Activated CD4-positive, alpha-beta memory T cell treated with anti-CD3 and anti-CD28 coated beads for 36 hours (primary cell): ENCODE measurements around the gene ARID1A. TPM values are rescaled to one million over a fixed set of nuclear protein-coding genes. Genes with fewer than 3 reads are reported as not detected.

Experiments used
- CTCF ChIA-PET: fragments of 350-600 bp; sonication (Branson Sonifier 250); formaldehyde crosslinking; loops from one replicate; lab custom pipeline; 2021; ENCODE audit warnings: antibody characterized with exemption, inconsistent platforms; lab: Charles Lee
- POLR2A ChIA-PET: fragments of 350-600 bp; sonication (Branson Sonifier 250); formaldehyde crosslinking; loops from one replicate; lab custom pipeline; 2021; ENCODE audit warnings: antibody characterized with exemption; lab: Charles Lee
- DNase-seq: peaks from one replicate; pipeline ENCODE4 v3.0.0-alpha.2; 2020
- H3K27ac Mint-ChIP-seq: one replicate; pipeline ENCODE4 v1.8.0; 2021; ENCODE audit warnings: mixed read lengths
- H3K27me3 Mint-ChIP-seq: one replicate; pipeline ENCODE4 v1.8.0; 2021; ENCODE audit warnings: mixed read lengths
- H3K36me3 Mint-ChIP-seq: one replicate; pipeline ENCODE4 v1.8.0; 2021; ENCODE audit warnings: mixed read lengths
- H3K4me1 Mint-ChIP-seq: one replicate; pipeline ENCODE4 v1.8.0; 2021; ENCODE audit warnings: low read depth, mixed read lengths
- H3K4me3 Mint-ChIP-seq: one replicate; pipeline ENCODE4 v1.8.0; 2021; ENCODE audit warnings: mild to moderate bottlenecking, mixed read lengths
- H3K9me3 Mint-ChIP-seq: one replicate; pipeline ENCODE4 v1.8.0; 2021; ENCODE audit warnings: mixed read lengths
- intact Hi-C: fragments of 100-400 bp; cut with micrococcal nuclease; formaldehyde crosslinking; loops from one replicate; pipeline ENCODE4 v1.15.1; 2023
- total RNA-seq, 2 experiments: library from RNA; stranded (reverse); gene quantifications; one replicate each; pipeline ENCODE4 v1.2.3, GENCODE V29; 2021

ARID1A gene
- total RNA-seq, 2 experiments from 2014 or later = 64.3 to 67.8 TPM

DNA sequence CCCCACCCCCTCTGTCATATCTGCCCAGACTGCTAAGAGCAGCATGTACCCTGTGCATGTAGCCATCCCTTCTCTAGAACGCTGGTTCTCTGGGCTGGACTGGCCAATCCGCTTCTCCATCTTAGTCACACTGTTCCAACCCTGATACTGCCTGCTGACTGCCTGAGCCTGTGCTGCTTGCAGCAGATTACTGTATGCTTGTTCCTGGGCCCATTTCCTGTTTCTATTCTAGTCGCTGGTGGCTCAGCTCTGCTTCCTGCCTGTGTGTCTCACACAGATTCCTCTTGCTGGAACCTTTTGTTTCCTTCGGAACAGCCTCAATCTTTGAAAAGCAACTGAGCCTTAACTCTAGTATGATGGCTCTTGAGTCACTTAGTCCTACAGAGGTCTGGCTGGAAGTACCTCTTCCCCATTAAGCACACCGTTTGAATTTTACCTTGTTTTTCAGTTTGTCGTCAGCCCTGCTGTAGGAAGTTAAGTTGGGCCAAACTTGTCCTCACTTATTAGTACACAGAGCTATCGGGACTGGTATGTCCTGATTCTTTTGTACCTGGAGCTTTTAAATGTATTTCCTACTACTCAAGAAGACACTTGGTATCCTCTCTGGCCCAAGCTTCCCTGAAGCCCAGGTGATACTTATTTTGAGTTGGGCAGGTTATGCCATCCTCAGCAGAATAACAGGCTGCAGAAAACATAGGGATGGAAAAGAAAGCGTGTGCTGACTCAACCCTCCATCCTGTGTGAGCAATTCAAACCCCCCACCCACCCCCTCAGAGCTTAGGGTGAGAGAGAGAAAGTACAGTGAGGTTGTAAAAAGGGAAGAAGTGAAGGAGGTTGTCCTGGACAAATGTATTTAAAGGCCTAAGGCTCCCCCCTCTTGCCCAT is 48.5 kb downstream of the ARID1A start:
- Mint-ChIP-seq H3K36me3 (peaks cover 52% of the 10 kb centered on the region), H3K4me1 (peaks cover 83% of the 10 kb centered on the region)
- CTCF ChIA-PET = interaction anchor here (0.8 to 4.5 kb wide), 14 partner anchors 14 to 162 kb away, joined by 3 to 53 read pairs (median 4); partner anchors contain the start of gene PIGV

DNA sequence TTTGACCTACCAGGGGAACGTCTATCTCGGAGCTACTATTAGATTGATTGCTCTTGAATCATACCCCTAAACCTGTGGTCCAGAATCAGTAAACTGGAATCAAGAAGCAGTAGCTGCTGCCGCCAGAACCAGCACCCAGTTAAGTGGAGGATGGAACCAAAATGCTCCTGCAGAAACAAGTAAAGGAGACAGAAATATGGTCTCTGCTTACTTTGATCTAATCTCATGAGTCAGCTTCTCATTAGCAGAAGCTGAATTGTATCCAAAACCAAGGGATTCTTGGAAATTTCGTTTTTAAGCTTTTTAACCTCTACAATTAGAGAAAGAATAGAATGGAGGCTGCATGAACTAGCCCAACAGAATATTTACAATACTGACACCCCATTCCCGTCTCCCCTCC is 49.4 kb downstream of the ARID1A start:
- Mint-ChIP-seq H3K27ac (peak overlapping the region; percentile 92), H3K4me1 (peaks cover 80% of the 10 kb centered on the region), H3K9me3 (no peaks in the 10 kb centered on the region), H3K36me3 (peaks cover 50% of the 10 kb centered on the region), H3K4me3 (peak overlapping the region; percentile 48), H3K27me3 (no peaks in the 10 kb centered on the region)
- CTCF ChIA-PET = interaction anchor here (0.6 to 4.5 kb wide), 11 partner anchors 13 to 147 kb away, joined by 3 to 53 read pairs (median 4); partner anchors contain the start of gene PIGV
- intact Hi-C loops = loop anchor here (2.0 kb wide), 1 partner anchor 164 kb away; no protein-coding TSS in a partner anchor
- no peak for DNase-seq
- POLR2A ChIA-PET = interaction anchor here (0.7 to 6.5 kb wide), 12 partner anchors 13 to 245 kb away, joined by 3 to 91 read pairs (median 4); partner anchors contain the start of gene PIGV

More for the DNA sequence above, 48.5 kb downstream of the ARID1A start:
- peak overlapping the region; percentile 48 for H3K4me3 Mint-ChIP-seq
- POLR2A ChIA-PET = interaction anchor here (0.5 to 6.5 kb wide), 12 partner anchors 14 to 244 kb away, joined by 3 to 91 read pairs (median 4); partner anchors contain the start of gene PIGV
- no peaks in the 10 kb centered on the region for H3K9me3 Mint-ChIP-seq
- peak overlapping the region; percentile 92 for H3K27ac Mint-ChIP-seq
- intact Hi-C loops = loop anchor here (1.0 to 2.0 kb wide), 6 partner anchors 23 to 202 kb away; no protein-coding TSS in a partner anchor
- no peaks in the 10 kb centered on the region for H3K27me3 Mint-ChIP-seq
- peak; percentile 91 for DNase-seq

DNA sequence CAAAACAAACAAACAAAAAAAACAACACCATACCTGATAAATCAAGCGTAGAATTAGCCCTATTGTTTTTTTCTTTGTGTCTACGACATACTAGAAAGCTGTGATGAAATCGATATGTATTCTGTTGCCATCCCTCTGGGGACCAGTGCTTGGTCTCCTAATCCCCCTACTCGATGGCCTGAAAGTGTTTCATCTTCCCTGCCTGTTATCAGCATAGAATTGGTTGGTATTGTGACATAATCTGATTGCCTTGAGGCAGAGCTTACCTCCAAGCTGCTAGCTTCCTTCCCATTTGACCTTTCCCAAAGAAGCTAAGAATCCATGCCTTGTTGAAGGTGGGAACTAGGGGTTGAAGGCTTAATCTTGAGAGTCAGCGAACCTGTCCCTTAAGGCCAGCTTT is 51.2 kb downstream of the ARID1A start:
- Mint-ChIP-seq H3K27me3 (no peaks in the 10 kb centered on the region), H3K4me1 (peaks cover 80% of the 10 kb centered on the region), H3K36me3 (peaks cover 43% of the 10 kb centered on the region), H3K4me3 (no peak overlapping the region), H3K27ac (peak overlapping the region; percentile 34), H3K9me3 (no peaks in the 10 kb centered on the region)
- CTCF ChIA-PET = interaction anchor here (0.6 to 1.4 kb wide), 4 partner anchors 33 to 584 kb away, joined by 3 to 4 read pairs (median 4); no protein-coding TSS in a partner anchor
- no peak for DNase-seq
- intact Hi-C loops = no loop called here
- POLR2A ChIA-PET = interaction anchor here (0.8 to 6.5 kb wide), 2 partner anchors 43 to 47 kb away, joined by 6 to 91 read pairs; no protein-coding TSS in a partner anchor

DNA sequence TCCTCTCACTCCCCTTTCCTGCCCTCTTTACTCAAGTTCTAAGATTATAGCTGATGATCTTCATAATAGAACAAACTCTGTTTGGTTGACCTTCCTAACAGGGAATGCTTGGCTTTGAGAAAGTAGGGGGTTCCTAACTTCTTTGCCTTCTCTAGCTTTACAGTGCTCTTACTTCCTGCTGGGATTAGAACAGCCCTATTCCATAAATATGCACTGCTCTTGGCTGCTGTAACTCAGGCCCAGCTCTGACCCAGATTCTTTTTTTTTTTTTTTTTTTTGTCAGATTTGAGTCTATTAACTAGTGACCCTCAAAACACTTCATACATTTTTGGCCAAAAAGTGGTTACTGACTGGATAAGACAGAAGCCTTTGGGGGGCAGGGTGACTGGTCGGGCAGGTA is 52.5 kb downstream of the ARID1A start:
- Mint-ChIP-seq H3K36me3 (peaks cover 37% of the 10 kb centered on the region), H3K4me3 (no peak overlapping the region), H3K27ac (peak overlapping the region; percentile 57), H3K4me1 (peaks cover 76% of the 10 kb centered on the region), H3K9me3 (no peaks in the 10 kb centered on the region), H3K27me3 (no peaks in the 10 kb centered on the region)
- CTCF ChIA-PET = interaction anchor here (1.4 kb wide), 1 partner anchor 55 kb away, joined by 4 read pairs; no protein-coding TSS in a partner anchor
- intact Hi-C loops = no loop called here
- no peak for DNase-seq
- POLR2A ChIA-PET = no interaction called here

- POLR2A ChIA-PET = no interaction called here
- peaks cover 70% of the 10 kb centered on the region for H3K4me1 Mint-ChIP-seq
- peaks cover 38% of the 10 kb centered on the region for H3K36me3 Mint-ChIP-seq
- no peak for DNase-seq
- H3K9me3 Mint-ChIP-seq = no peaks in the 10 kb centered on the region
- H3K4me3 Mint-ChIP-seq = no peak overlapping the region
- CTCF ChIA-PET = no interaction called here
- H3K27me3 Mint-ChIP-seq = no peaks in the 10 kb centered on the region
- intact Hi-C loops = no loop called here
- peak overlapping the region; percentile 26 for H3K27ac Mint-ChIP-seq
These were observed 53.6 kb downstream of the ARID1A start for GRCh38 chr1:26749458-26749857.

DNA sequence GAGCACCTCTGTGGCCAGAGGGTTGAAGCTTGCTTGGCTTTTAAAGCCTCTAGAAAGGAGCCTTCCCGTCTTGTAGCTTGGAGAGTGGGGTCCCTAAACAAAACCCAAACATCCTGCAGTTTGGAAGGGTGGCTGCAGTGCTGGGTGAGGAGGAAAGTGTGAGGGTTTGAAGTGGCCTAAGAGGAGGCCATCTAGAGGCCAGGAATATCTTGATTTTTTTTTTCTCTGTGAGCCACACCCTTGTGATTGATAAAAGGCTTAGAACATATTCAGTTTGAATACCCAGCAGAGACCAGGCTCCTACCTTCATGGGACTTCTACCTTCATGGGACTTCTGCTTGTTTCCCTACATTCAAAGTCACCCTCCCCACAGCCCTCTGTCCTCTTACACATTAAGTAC is 54.6 kb downstream of the ARID1A start:
- POLR2A ChIA-PET = no interaction called here
- H3K36me3 Mint-ChIP-seq = peaks cover 36% of the 10 kb centered on the region
- DNase-seq = no peak
- H3K27ac Mint-ChIP-seq = peak overlapping the region; percentile 26
- no peak overlapping the region for H3K4me3 Mint-ChIP-seq
- H3K27me3 Mint-ChIP-seq = no peaks in the 10 kb centered on the region
- H3K9me3 Mint-ChIP-seq = no peaks in the 10 kb centered on the region
- intact Hi-C loops = no loop called here
- H3K4me1 Mint-ChIP-seq = peaks cover 61% of the 10 kb centered on the region
- CTCF ChIA-PET = no interaction called here

GRCh38 chr1:26752519-26752918 is 56.7 kb downstream of the ARID1A start:
- CTCF ChIA-PET = interaction anchor here (0.9 kb wide), 1 partner anchor 14 kb away, joined by 3 read pairs; no protein-coding TSS in a partner anchor

DNA sequence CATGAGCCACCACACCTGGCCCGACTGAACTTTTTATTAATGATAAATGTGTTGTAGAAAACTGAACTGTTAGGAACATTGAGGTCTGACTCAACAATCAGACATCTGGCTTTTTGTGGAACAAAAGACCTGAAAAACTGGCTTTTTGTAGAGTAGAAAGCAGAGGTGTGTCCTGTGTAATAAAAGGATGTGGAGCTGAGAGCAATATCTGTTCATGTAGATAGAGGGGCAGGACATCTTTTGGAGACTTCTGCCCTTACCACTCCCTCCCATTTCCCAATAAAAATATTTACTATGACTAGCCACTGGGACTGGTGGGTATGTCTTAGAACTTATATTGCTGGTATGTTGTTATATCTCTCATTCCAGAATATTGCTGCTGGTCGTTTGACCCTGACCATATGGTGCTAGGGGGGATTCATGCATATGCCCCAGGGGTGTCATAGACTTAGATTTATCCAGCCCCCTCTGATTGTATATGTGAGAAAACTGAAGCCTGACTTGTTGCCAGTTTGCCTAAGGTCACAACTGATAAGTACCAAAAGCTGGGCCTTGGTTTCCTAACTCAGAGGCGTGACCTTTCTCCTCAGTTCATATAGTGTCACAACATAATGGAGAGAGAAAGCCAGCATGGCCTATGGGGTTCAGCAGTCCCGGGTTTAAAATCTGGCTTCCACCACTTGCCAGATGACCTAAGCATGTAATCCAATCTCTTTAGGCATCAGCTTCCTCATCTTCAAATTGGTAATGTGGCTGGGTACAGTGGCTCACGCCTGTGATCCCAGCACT is 58.5 kb downstream of the ARID1A start:
- Mint-ChIP-seq H3K9me3 (no peaks in the 10 kb centered on the region), H3K27me3 (no peaks in the 10 kb centered on the region), H3K27ac (no peak overlapping the region), H3K4me3 (no peak overlapping the region), H3K36me3 (peaks cover 26% of the 10 kb centered on the region), H3K4me1 (peaks cover 40% of the 10 kb centered on the region)
- POLR2A ChIA-PET = interaction anchor here (0.8 kb wide), 1 partner anchor 15 kb away, joined by 3 read pairs; no protein-coding TSS in a partner anchor
- intact Hi-C loops = no loop called here
- no peak for DNase-seq
- CTCF ChIA-PET = interaction anchor here (0.5 kb wide), 1 partner anchor 18 kb away, joined by 3 read pairs; no protein-coding TSS in a partner anchor

More at GRCh38 chr1:26752519-26752918, 56.7 kb downstream of the ARID1A start:
- Mint-ChIP-seq H3K9me3 (no peaks in the 10 kb centered on the region), H3K27ac (no peak overlapping the region), H3K4me3 (no peak overlapping the region), H3K36me3 (peaks cover 23% of the 10 kb centered on the region), H3K4me1 (peaks cover 48% of the 10 kb centered on the region), H3K27me3 (no peaks in the 10 kb centered on the region)
- no peak for DNase-seq
- POLR2A ChIA-PET = no interaction called here
- intact Hi-C loops = no loop called here

DNA sequence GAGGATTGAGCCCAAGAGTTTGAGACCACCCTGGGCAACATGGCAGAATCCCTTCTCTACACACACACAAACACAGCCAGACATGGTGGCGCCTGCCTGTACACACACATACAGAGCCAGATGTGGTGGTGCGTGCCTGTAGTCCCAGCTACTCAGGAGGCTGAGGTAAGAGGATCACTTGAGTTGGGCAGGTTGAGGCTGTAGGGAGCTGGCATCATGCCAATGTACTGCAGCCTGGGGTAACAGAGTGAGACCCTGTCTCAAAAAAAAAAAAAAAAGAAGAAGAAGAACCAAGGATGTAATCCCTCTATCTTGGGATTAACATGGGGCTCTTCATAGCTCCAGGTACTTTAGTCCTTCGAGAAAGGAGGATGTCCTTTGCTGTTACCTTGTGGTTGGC is 62.5 kb downstream of the ARID1A start:
- Mint-ChIP-seq H3K27ac (peak overlapping the region; percentile 52), H3K9me3 (no peaks in the 10 kb centered on the region), H3K36me3 (peaks cover 46% of the 10 kb centered on the region), H3K27me3 (no peaks in the 10 kb centered on the region), H3K4me1 (peaks cover 8% of the 10 kb centered on the region), H3K4me3 (no peak overlapping the region)
- ChIA-PET POLR2A (no interaction called here), CTCF (interaction anchor here (0.8 to 2.7 kb wide), 6 partner anchors 13 to 156 kb away, joined by 3 to 11 read pairs (median 4); no protein-coding TSS in a partner anchor)
- intact Hi-C loops = no loop called here
- no peak for DNase-seq

- H3K27me3 Mint-ChIP-seq = no peaks in the 10 kb centered on the region
- no peaks in the 10 kb centered on the region for H3K9me3 Mint-ChIP-seq
- H3K27ac Mint-ChIP-seq = no peak overlapping the region
- intact Hi-C loops = no loop called here
- CTCF ChIA-PET = interaction anchor here (1.4 to 2.7 kb wide), 2 partner anchors 14 to 30 kb away, joined by 4 to 11 read pairs; no protein-coding TSS in a partner anchor
- no peak overlapping the region for H3K4me3 Mint-ChIP-seq
- no peak for DNase-seq
- POLR2A ChIA-PET = no interaction called here
- H3K36me3 Mint-ChIP-seq = peaks cover 44% of the 10 kb centered on the region
- H3K4me1 Mint-ChIP-seq = peaks cover 7% of the 10 kb centered on the region
These were observed 63.7 kb downstream of the ARID1A start for GRCh38 chr1:26759531-26759930.

DNA sequence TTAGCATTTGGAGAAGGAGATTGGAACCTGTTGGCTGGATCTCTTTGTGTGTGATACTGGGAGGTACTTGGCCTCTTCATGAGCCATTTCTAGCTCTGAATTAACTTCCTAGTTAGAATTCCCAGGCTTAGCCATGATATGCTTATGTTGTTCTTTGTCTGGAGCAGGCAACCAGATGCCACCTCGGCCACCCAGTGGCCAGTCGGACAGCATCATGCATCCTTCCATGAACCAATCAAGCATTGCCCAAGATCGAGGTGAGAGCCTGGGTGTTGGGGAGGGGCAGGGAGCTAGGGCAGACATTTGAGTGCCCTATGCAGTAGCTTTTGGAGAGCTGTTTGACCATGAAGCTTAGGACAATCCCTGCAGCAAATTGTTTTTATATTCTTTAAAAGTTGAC is 65.4 kb downstream of the ARID1A start:
- H3K36me3 Mint-ChIP-seq = peaks cover 44% of the 10 kb centered on the region
- H3K9me3 Mint-ChIP-seq = no peaks in the 10 kb centered on the region
- intact Hi-C loops = no loop called here
- H3K4me1 Mint-ChIP-seq = peaks cover 7% of the 10 kb centered on the region
- ChIA-PET CTCF (interaction anchor here (0.9 kb wide), 1 partner anchor 63 kb away, joined by 3 read pairs; no protein-coding TSS in a partner anchor), POLR2A (interaction anchor here (1.0 kb wide), 1 partner anchor 60 kb away, joined by 4 read pairs; no protein-coding TSS in a partner anchor)
- H3K27ac Mint-ChIP-seq = no peak overlapping the region
- no peak for DNase-seq
- no peak overlapping the region for H3K4me3 Mint-ChIP-seq
- no peaks in the 10 kb centered on the region for H3K27me3 Mint-ChIP-seq
